CD14-positive monocyte (primary cell): ENCODE results near the gene NFATC1. TPM values are rescaled to one million over a fixed set of nuclear protein-coding genes. Genes with fewer than 3 reads are reported as not detected.

Experiments
- DNase-seq, 3 donors: peaks; one replicate each; pipeline ENCODE4 v3.0.0-alpha.2; 2011 to 2022
- H2AFZ ChIP-seq: 2 replicates; pipeline ENCODE4 v1.6.0; 2012; ENCODE audit warnings: mild to moderate bottlenecking, low read depth, low read length, inconsistent platforms; ENCODE audit not compliant: insufficient read depth, poor library complexity, severe bottlenecking
- H3K27ac ChIP-seq, 2 donors: 1 replicate in 1 of 2; 2 replicates in 1 of 2; pipeline ENCODE4 v1.5.1; 2012 to 2013; ENCODE audit warnings: low read length in 2 of 2, control low read depth in 1 of 2, inconsistent platforms in 1 of 2, low read depth in 1 of 2, mild to moderate bottlenecking in 1 of 2
- H3K27me3 ChIP-seq, 2 donors: one replicate each; pipeline versions ENCODE4 v1.6.0 to v1.6.1; 2011 to 2013; ENCODE audit warnings: low read length in 2 of 2; ENCODE audit not compliant: control insufficient read depth in 2 of 2, insufficient read depth in 2 of 2
- H3K36me3 ChIP-seq, 2 donors: replicated peaks in 1 of 2; 1 replicate in 1 of 2; 2 replicates in 1 of 2; pipeline versions ENCODE4 v1.5.1 to v1.6.1; 2012 to 2013; ENCODE audit warnings: low read length in 2 of 2, control low read depth in 1 of 2, inconsistent platforms in 1 of 2, mild to moderate bottlenecking in 1 of 2; ENCODE audit not compliant: insufficient read depth in 2 of 2, control insufficient read depth in 1 of 2
- H3K4me1 ChIP-seq, 2 donors: 1 replicate in 1 of 2; 2 replicates in 1 of 2; pipeline versions ENCODE4 v1.5.1 to v1.6.1; 2012 to 2013; ENCODE audit warnings: low read length in 2 of 2, control low read depth in 1 of 2, inconsistent platforms in 1 of 2, mild to moderate bottlenecking in 1 of 2, moderate library complexity in 1 of 2; ENCODE audit not compliant: insufficient read depth in 2 of 2, control insufficient read depth in 1 of 2
- H3K4me2 ChIP-seq: replicated peaks from 2 replicates; pipeline ENCODE3; 2012; ENCODE audit warnings: low read length, moderate library complexity, mild to moderate bottlenecking; ENCODE audit not compliant: poor library complexity, severe bottlenecking; ENCODE audit errors: extremely low read depth
- H3K4me3 ChIP-seq, 3 experiments: fragments of 200-600 bp in 1 of 3; sonication (generic) in 1 of 3; replicated peaks in 1 of 3; 1 replicate in 2 of 3; 2 replicates in 1 of 3; pipeline ENCODE4 v1.5.1; 2011 to 2013; ENCODE audit warnings: low read length in 3 of 3, mild to moderate bottlenecking in 3 of 3, control low read depth in 2 of 3, low read depth in 2 of 3, inconsistent platforms in 1 of 3, moderate library complexity in 1 of 3
- H3K79me2 ChIP-seq: 2 replicates; pipeline ENCODE4 v1.6.0; 2012; ENCODE audit warnings: mild to moderate bottlenecking, control low read depth, inconsistent platforms, low read length, moderate library complexity; ENCODE audit not compliant: insufficient read depth
- H3K9ac ChIP-seq: 2 replicates; pipeline ENCODE4 v1.6.0; 2017; ENCODE audit warnings: low read length, mild to moderate bottlenecking; ENCODE audit not compliant: insufficient read depth, poor library complexity, severe bottlenecking
- H3K9me3 ChIP-seq, 2 donors: replicated peaks in 1 of 2; 1 replicate in 1 of 2; 2 replicates in 1 of 2; pipeline versions ENCODE4 v1.5.1 to v1.6.1; 2012 to 2013; ENCODE audit warnings: low read length in 2 of 2, control low read depth in 1 of 2; ENCODE audit not compliant: control insufficient read depth in 1 of 2, insufficient read depth in 1 of 2
- H4K20me1 ChIP-seq: 2 replicates; pipeline ENCODE4 v1.6.0; 2012; ENCODE audit warnings: mild to moderate bottlenecking, low read length, control low read depth, moderate library complexity; ENCODE audit not compliant: insufficient read depth
- H3K27ac Mint-ChIP-seq, 7 donors: one replicate each; pipeline ENCODE4 v1.8.0; 2020; ENCODE audit warnings: mild to moderate bottlenecking in 7 of 7, mixed read lengths in 7 of 7, moderate library complexity in 6 of 7, inconsistent platforms in 2 of 7
- H3K27me3 Mint-ChIP-seq, 3 donors: one replicate each; pipeline ENCODE4 v1.8.0; 2021 to 2022; ENCODE audit warnings: low read depth in 3 of 3, mild to moderate bottlenecking in 3 of 3, mixed read lengths in 3 of 3, moderate library complexity in 3 of 3, inconsistent platforms in 1 of 3
- H3K36me3 Mint-ChIP-seq, 2 donors: one replicate each; pipeline ENCODE4 v1.8.0; 2020; ENCODE audit warnings: mixed read lengths in 2 of 2, inconsistent platforms in 1 of 2, mild to moderate bottlenecking in 1 of 2
- H3K4me1 Mint-ChIP-seq: one replicate; pipeline ENCODE4 v1.8.0; 2020; ENCODE audit warnings: mild to moderate bottlenecking, mixed read lengths
- H3K4me3 Mint-ChIP-seq, 2 donors: one replicate each; pipeline ENCODE4 v1.8.0; 2020; ENCODE audit warnings: mild to moderate bottlenecking in 2 of 2, mixed read lengths in 2 of 2, moderate library complexity in 1 of 2
- H3K9me3 Mint-ChIP-seq, 7 donors: one replicate each; pipeline ENCODE4 v1.8.0; 2020 to 2022; ENCODE audit warnings: mixed read lengths in 7 of 7, mild to moderate bottlenecking in 6 of 7, moderate library complexity in 6 of 7, inconsistent platforms in 2 of 7
- CTCF ChIP-seq: fragments of 200-600 bp; IDR thresholded peaks from one replicate; pipeline ENCODE4 v1.8.0; 2022; ENCODE audit warnings: antibody characterized with exemption, mild to moderate bottlenecking
- WGBS: methylation state at CpG from one replicate; pipeline ENCODE4 v1.1.5; 2013; ENCODE audit warnings: missing lambda C conversion rate; ENCODE audit not compliant: insufficient coverage; 5-methylcytosine and 5-hydroxymethylcytosine counted together
- intact Hi-C, 2 donors: fragments of 100-400 bp; cut with micrococcal nuclease; formaldehyde crosslinking; loops; one replicate each; pipeline versions ENCODE4 v1.15.0 to v1.15.1; 2023
- polyA plus RNA-seq, 3 donors: library from polyadenylated mRNA; depleted of rRNA in 1 of 3; unstranded in 2 of 3; stranded (reverse) in 1 of 3; fragments of 300-500 nt in 2 of 3; fragments of >200 nt in 1 of 3; fragmentation: Illumina TruSeq in 2 of 3; gene quantifications; 1 replicate in 2 of 3; 2 replicates in 1 of 3; pipeline ENCODE4 v1.2.3, GENCODE V29; 2012 to 2021

Gene NFATC1
- polyA plus RNA-seq, 3 donors, result 7.8 to 10.7 (median 8.3) TPM

GRCh38 chr18:79429381-79429780, 33.7 kb downstream of the NFATC1 start:
- peak overlapping the region in 2 of 7 donors; percentile 37 to 52 for H3K27ac Mint-ChIP-seq
- H3K4me1 Mint-ChIP-seq, result peaks cover 11% of the 10 kb centered on the region
- Histone ChIP-seq H2AFZ (no peak overlapping the region), H3K4me1 (no peaks in the 10 kb centered on the region), H4K20me1 (peaks cover 67% of the 10 kb centered on the region), H3K4me3 (no peak overlapping the region), H3K9me3 (no peaks in the 10 kb centered on the region), H3K9ac (no peak overlapping the region), H3K4me2 (no peak overlapping the region), H3K27me3 (no peaks in the 10 kb centered on the region), H3K79me2 (peaks cover 8% of the 10 kb centered on the region), H3K36me3 (peaks cover 17 to 28% of the 10 kb centered on the region in 2 donors), H3K27ac (no peak overlapping the region)
- no peak overlapping the region for H3K4me3 Mint-ChIP-seq
- no peaks in the 10 kb centered on the region for H3K9me3 Mint-ChIP-seq
- WGBS, result 100% methylated on average over 3 of the region's 14 CpGs
- DNase-seq, result no peak
- peaks cover 0 to 2% (median 0%) of the 10 kb centered on the region in 3 donors for H3K27me3 Mint-ChIP-seq
- TF ChIP-seq CTCF, result no peak
- peaks cover 36 to 56% of the 10 kb centered on the region in 2 donors for H3K36me3 Mint-ChIP-seq
- intact Hi-C loops, result no loop called here

GRCh38 chr18:79429785-79430281, 34.1 kb downstream of the NFATC1 start:
- H3K36me3 Mint-ChIP-seq, result peaks cover 36 to 58% of the 10 kb centered on the region in 2 donors
- no peak overlapping the region for H3K27ac ChIP-seq
- intact Hi-C loops, result no loop called here
- peak in 2 of 3 donors; percentile 4 to 12 for DNase-seq
- no peak overlapping the region for H3K4me2 ChIP-seq
- no peak for TF ChIP-seq CTCF
- H2AFZ ChIP-seq, result no peak overlapping the region
- H3K36me3 ChIP-seq, result peaks cover 22 to 33% of the 10 kb centered on the region in 2 donors
- peaks cover 0 to 1% (median 0%) of the 10 kb centered on the region in 3 donors for H3K27me3 Mint-ChIP-seq
- peaks cover 8% of the 10 kb centered on the region for H3K79me2 ChIP-seq
- H3K4me3 ChIP-seq, result no peak overlapping the region
- H3K4me3 Mint-ChIP-seq, result no peak overlapping the region
- no peaks in the 10 kb centered on the region for H3K27me3 ChIP-seq
- no peak overlapping the region for H3K9ac ChIP-seq
- H3K27ac Mint-ChIP-seq, result peak overlapping the region in 3 of 7 donors; percentile 2 to 52 (median 28)
- peaks cover 67% of the 10 kb centered on the region for H4K20me1 ChIP-seq
- no peaks in the 10 kb centered on the region for H3K4me1 ChIP-seq
- H3K9me3 ChIP-seq, result no peaks in the 10 kb centered on the region
- H3K4me1 Mint-ChIP-seq, result peaks cover 11% of the 10 kb centered on the region
- no peaks in the 10 kb centered on the region for H3K9me3 Mint-ChIP-seq
- WGBS, result 56% methylated on average over 23 of the region's 27 CpGs
